HG03066 (cell line): ENCODE data around the gene ADCY7.

ENCODE experiments used
- ATAC-seq: cut with Tn5 transposase; IDR thresholded peaks from one replicate; pipeline ENCODE4 v1.9.1; 2021; ENCODE audit warnings: low read depth; ENCODE audit not compliant: unreplicated experiment

Gene ADCY7

DNA sequence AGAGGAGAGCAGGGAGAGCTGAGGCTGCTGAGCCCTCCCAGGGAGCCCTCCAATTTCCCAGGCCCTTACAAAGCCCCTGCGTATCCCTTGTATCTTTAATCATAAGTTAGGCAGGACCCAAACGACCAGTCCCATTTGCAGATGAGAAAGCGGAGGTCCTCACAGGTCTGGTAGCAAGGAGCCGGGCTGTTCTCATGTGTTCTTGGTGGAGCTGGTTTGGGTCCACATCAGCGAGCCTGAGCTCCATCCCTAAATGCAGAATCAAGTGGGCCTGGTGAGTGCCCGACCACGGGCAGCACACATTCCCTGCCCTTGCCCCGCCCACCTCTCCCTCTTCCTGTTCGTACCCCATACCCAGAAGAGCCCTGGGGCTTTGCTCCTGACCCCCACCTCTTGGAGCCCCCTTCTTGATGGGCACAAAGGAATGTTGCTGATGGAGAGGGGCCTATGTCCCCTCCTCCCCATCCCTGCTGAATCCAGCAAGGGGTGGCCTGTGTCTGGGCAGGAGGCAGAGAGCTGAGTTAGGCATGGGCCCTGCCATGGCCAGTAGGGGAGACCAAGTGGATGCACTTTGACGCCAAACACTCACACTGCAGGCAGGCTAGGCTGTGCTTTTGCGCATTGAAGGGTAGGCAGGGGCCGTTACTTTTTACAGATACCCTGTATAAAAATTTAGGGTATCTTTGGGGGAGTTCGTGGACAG lies 18.3 kb upstream of the ADCY7 start:
- ATAC-seq: no peak

DNA sequence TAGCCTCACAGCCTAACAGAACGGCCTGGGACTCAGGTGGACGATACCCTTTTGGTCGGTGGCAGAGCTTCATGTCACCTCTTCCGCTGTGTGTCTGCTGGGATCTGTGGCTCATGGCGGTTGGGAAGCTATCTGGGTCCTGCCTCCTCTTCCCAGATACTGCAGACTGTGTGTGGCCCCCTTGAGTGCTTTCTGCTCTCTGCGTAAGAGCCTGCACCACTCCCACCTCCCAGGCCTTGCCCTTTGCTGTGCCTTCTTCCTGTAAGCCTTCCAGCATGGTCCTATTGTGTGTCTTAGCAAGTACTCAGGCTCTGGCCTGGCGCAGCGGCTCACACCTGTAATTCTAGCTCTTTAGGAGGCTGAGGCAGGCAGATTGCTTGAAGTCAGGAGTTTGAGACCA lies 17.5 kb upstream of the ADCY7 start:
- no peak for ATAC-seq

- ATAC-seq: no peak
Measured at GRCh38 chr16:50251375-50252081, 14.8 kb upstream of the ADCY7 start.

DNA sequence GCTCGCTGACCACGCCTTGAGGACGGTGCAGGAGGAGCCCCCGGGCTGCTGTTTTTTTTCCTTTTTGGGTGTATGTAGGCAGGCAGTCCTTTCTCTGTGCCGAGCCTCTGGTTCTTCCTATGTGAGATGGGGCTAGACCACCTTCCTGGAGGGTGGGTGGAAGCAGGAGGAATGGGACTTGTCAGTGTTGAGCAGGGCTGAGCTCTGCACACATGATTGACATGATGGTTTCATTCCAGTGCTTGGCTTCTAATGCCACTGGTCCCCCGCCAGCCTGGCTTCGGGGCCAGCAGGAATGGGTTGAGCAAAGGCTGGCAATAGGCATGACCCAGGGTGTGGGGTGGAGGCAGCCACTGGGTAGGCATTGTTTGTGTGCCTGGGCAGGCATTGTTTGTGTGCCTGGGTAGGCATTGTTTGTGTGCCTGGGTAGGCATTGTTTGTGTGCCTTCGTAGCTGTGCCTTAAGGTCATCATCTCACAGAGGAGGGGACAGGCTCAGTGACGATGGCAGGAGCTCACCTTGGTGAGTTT lies 14.2 kb upstream of the ADCY7 start:
- no peak for ATAC-seq

DNA sequence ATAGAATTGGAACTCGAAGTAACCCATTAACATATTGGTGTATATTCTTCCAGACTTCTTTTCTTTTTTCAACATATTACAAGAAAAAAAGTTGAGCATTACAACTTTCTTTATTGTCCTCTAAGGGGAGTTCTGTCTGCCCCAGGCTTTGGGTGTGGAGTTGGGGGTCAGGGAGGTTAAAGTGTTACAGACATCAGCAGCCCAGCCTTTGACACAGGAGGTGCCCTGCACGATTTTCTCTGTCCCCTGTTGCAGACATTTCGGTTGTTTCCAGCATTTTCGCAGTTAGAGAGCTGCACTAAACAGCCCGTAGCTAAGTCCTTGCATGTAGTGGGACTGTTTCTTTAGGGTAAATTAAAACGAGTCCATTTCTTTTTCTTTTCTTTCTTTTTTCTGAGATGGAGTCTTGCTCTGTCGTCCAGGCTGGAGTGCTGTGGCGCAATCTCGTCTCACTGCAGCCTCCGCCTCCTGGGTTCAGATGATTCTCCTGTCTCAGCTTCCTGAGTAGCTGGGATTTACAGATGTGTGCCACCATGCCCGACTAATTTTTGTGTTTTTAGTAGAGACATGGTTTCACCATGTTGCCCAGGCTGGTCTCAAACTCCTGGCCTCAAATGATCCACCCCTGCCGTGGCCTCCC lies 13.4 kb upstream of the ADCY7 start:
- no peak for ATAC-seq

GRCh38 chr16:50253514-50253910 lies 12.8 kb upstream of the ADCY7 start:
- ATAC-seq: no peak

DNA sequence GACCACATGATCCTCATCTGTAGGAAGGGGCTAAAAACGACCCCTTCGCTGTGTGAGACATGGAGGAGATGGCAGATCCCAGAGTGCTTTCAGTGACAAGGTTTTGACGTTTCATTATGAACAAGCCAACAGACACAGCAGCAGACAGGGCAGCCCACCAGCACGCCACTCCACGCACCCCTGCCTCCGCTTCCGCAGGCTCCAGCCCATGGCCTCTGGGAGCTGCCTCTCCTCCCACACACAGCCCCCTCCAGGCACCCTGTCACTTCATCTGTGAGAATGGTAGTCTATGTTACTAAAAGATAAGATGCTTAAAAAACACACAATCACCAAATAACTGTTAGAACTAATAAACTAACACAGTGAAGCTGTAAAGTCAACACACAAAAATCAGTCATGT lies 12.3 kb upstream of the ADCY7 start:
- no peak for ATAC-seq

DNA sequence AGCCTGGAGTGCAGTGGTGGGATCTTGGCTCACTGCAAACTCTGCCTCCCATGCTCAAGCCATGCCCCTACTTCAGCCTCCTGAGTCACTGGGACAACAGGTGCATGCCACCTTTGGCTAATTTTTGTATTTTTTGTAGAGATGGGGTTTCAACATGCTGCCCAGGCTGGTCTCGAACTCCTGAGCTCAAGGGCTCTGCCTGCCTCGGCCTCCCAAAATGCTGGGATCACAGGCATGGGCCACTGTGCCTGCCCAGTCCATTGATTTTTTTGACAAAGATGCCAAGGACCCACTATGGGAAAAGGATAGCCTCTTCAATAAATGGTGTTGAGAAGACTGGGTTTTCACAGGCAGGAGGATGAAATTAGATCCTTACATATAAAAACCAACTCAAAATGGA lies 10.8 kb upstream of the ADCY7 start:
- ATAC-seq: no peak

GRCh38 chr16:50256604-50257003 lies 9.7 kb upstream of the ADCY7 start:
- ATAC-seq: no peak

DNA sequence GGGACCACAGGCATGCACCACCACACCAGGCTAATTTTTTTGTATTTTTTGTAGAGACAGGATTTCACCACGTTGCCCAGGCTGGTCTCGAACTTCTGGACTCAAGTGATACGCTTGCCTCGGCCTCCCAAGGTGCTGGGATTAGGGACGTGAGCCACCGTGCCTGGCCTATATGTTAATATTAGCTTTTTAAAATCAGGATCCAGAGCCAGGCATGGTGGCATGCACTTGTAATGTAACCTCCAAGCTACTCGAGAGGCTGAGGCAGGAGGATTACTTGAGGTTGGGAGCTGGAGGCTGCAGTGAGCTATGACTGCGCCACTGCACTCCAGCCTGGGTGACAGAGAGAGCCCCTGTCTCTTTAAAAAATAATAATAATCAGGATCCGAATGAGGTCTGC lies 8.5 kb upstream of the ADCY7 start:
- ATAC-seq: no peak

DNA sequence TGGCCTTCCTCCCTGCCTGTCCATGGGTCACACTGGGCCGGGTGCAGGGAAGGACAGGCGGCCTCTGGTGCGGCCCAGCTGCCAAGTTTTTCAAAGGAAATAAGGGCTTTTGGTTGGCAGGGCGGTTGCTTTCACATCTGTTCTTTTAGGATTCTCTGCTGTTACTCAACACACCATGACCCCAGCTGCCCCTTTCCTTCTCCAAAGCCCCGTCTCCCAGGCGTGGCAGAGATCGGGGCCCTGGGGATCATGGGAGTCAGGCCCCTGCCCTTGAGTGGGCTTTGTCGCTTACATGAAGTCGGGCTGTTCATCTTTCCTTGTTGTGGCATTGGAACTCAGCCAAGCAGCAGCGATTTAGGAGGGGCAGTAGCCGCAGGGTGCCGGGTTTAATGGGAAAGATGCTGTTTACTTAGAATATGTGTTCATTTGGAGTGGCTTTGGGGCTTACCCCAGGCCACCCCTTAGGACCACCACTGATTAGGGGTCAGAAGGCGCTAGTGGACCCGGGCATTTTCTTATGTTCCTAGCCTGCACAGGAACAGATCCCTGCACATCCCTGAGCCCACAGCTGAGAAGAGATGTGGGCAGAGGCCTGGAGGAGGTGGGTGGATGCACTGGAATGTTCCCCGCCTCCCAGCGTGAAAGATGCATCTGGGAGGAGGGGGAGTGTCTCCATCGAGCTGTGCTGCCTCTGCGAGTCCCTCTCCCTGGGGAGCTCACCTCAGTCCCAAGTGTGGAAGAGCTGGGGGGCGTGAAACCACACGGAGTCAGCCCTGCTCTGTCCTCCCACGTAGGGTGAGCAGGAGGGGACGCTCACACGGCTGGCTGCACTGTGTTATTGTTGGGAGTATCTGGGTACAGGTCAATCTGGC lies 6.8 kb upstream of the ADCY7 start:
- ATAC-seq: no peak

- ATAC-seq: no peak
Measured at GRCh38 chr16:50260206-50261159, 5.9 kb upstream of the ADCY7 start.

GRCh38 chr16:50261160-50261706 lies 5.1 kb upstream of the ADCY7 start:
- ATAC-seq: no peak

GRCh38 chr16:50261707-50262235 lies 4.6 kb upstream of the ADCY7 start:
- no peak for ATAC-seq

DNA sequence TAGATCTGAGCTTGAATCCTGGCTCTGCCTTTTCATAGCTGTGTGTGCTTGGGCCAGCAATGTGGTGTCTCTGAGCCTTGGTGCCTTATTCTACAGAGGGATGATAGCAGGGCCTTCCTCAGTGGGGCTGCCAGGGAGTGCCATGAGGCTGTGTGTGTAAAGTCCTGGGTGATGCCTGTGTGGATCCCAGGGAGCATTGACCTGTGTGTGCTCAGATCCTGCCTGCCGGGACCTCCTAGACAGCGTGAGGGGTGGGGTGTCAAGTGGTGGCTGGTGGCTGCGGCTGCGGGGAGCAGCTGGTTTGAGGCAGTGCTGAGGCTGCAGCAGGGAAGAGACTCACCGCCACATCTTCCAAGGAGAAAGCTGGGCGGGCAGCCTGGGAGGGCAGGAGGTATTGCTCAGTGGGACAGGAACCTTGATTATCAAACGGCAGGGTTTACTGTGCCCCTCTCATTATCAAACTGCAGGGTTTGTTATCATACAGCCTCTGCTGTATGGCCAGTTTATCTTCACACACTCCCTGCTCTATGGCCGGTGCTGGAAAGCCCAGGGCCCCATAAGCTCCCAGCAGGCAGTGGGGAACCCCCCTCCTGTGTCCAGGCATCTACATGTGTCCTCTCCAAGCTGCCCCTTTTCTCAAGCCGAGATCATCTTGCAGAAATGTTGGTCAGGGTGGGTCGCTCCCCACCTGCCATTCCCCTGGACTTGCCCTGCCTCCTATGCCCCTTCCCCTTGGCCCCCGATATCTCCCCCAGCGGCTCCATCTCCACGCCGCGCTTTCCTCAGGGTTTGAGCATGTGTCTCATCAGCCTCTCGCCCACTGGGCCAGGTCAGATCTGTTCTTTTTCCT lies 3.1 kb upstream of the ADCY7 start:
- no peak for ATAC-seq

DNA sequence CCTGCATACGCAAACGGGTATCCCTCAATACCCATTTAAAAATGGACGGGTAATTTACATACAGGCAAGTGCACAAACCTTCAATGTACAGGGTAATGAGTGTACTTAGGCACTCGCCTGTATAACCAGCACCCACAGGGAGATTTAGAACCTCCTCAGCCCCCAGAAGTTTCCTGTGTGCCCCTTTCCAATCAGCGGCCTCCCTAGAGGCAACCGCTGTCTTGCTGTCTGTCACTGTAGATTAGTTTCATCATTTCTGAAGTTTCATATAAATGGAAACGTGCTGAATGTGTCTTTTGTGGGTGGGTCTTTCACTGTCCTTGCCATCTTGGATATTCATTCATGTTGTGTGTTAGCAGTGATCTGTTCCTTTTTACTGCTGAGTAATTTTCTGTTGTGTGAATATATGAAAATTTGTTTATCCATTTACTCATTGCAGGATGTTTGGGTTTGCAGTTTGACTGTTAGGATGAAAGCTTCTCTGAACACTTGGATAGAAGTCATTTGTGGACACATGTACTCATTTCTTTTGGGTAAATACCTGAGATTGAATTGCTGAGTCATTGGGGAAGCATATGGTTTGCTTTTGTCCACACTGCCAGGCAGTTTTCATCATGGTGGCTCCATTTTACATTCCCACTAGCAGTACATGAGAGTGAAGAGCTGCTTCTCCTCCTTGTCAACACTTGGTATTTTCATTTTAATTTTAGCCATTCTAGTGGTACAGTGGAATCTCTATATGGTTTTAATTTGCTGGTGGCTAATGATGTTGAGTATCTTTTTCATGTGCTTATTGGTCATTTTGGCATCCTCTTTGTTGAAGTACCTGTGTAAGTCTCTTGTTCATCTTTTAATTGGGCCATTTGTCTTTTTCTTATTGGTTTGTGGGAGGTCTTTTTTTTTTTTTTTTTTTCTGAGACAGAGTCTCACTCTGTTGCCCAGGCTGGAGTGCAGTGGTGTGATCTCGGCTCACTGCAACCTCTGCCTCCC lies 2.1 kb upstream of the ADCY7 start:
- no peak for ATAC-seq

DNA sequence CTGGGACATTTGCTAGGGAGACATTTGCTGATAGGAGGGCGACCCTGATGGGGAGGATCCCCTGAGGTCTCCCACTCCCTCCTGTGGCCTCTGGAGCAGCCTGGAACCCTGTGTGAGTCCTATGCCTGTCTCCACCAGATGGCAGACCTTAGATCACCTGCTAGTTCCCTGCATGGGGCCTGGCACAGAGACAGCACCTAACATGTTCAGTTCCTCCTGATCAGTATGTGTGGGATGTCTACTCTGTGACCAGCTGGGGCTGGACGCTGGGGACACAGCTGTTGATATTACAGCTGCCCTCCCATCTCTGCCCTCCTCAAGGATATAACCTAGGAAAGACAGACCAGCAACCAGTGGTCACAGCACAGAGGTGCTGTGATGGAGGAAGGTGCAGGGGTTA lies 1.1 kb upstream of the ADCY7 start:
- no peak for ATAC-seq
